Tibial artery (tissue), 4 donors: Measurements from ENCODE around the gene APBB2.

Experiments used
- DNase-seq, 2 donors: peaks; one replicate each; pipeline ENCODE4 v3.0.0-alpha.2; 2019
- H3K27ac ChIP-seq, 2 donors: fragments of 200-600 bp; sonication (generic) in 1 of 2; 1 replicate in 1 of 2; 2 replicates in 1 of 2; pipeline ENCODE4 v1.5.1; 2018 to 2019; ENCODE audit warnings: mild to moderate bottlenecking in 1 of 2
- H3K27me3 ChIP-seq, 2 donors: fragments of 200-600 bp; sonication (generic) in 1 of 2; one replicate each; pipeline versions ENCODE4 v1.5.1 to v1.6.0; 2016 to 2019
- H3K36me3 ChIP-seq, 3 donors: fragments of 200-600 bp; sonication (generic) in 2 of 3; one replicate each; pipeline ENCODE4 v1.5.1; 2016 to 2019; ENCODE audit warnings: mild to moderate bottlenecking in 2 of 3
- H3K4me1 ChIP-seq, 4 donors: fragments of 200-600 bp; sonication (generic) in 2 of 4; 1 replicate in 3 of 4; 2 replicates in 1 of 4; pipeline ENCODE4 v1.5.1; 2016 to 2019
- H3K4me3 ChIP-seq, 2 donors: fragments of 200-600 bp; sonication (generic) in 1 of 2; 1 replicate in 1 of 2; 2 replicates in 1 of 2; pipeline ENCODE4 v1.5.1; 2018 to 2019; ENCODE audit warnings: mild to moderate bottlenecking in 2 of 2
- H3K9me3 ChIP-seq, 3 donors: fragments of 200-600 bp; sonication (generic) in 1 of 3; one replicate each; pipeline ENCODE4 v1.5.1; 2016 to 2019
- intact Hi-C: fragments of 100-400 bp; cut with DNase I; formaldehyde crosslinking; loops from one replicate; pipeline ENCODE4 v1.15.0; 2023; ENCODE audit warnings: low total_unique reads
- TF ChIP-seq, protein P1 (sequence below), 2 experiments: fragments of 200-600 bp in 1 of 2; fragments of 450-650 bp in 1 of 2; IDR thresholded peaks; one replicate each; pipeline ENCODE4 v1.5.1; 2017 to 2019; ENCODE audit warnings: antibody characterized with exemption in 2 of 2, mild to moderate bottlenecking in 1 of 2, moderate library complexity in 1 of 2

Gene APBB2

DNA sequence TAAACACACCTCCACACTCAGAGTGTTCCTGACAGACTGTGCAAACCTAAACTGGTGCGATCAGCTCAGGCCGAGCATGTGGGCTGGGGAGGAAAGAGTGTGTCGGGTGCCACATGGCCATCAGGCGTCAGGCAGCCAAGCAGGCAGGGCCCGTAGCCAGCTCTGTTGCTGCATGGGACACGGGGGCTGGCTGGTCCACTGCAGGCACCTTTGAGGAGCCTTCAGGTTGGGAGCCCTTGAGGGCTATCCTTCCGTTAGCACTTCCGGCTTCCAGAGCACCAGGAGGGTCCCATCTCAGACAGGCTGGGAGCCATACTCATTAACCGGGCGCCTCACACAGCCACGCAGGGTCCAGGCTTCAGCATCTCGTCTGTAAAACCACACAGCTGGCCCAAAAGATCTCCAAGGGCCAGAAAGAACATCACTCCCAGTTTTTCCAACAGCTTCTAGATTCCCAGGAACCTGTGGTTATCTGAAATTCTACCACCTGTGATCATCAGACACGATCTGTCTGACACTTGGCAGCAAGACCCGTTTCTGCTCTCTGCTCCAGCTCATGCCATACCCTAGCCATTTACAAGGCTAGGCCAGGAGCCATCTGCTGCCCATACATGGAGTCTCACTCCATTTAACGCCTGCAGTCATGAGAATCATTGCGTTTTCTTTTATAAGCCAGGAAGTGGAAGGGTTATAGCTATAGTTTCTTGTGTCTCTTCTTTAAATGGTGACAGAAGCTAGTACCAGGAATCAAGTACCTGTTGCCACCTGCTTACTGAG lies 377.1 kb downstream of the APBB2 start:
- Histone ChIP-seq H3K4me1 (peaks cover 0 to 25% (median 8%) of the 10 kb centered on the region in 4 donors), H3K27ac (peak overlapping the region; percentile 52 to 57), H3K9me3 (no peaks in the 10 kb centered on the region), H3K27me3 (no peaks in the 10 kb centered on the region), H3K4me3 (no peak overlapping the region), H3K36me3 (peaks cover 6 to 42% (median 24%) of the 10 kb centered on the region in 3 donors)
- TF ChIP-seq, protein P1, sequence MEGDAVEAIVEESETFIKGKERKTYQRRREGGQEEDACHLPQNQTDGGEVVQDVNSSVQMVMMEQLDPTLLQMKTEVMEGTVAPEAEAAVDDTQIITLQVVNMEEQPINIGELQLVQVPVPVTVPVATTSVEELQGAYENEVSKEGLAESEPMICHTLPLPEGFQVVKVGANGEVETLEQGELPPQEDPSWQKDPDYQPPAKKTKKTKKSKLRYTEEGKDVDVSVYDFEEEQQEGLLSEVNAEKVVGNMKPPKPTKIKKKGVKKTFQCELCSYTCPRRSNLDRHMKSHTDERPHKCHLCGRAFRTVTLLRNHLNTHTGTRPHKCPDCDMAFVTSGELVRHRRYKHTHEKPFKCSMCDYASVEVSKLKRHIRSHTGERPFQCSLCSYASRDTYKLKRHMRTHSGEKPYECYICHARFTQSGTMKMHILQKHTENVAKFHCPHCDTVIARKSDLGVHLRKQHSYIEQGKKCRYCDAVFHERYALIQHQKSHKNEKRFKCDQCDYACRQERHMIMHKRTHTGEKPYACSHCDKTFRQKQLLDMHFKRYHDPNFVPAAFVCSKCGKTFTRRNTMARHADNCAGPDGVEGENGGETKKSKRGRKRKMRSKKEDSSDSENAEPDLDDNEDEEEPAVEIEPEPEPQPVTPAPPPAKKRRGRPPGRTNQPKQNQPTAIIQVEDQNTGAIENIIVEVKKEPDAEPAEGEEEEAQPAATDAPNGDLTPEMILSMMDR (IDR thresholded peaks at IDR 0.05), result no peak
- peak in 1 of 2 donors; percentile 78 for DNase-seq
- intact Hi-C loops, result no loop called here

DNA sequence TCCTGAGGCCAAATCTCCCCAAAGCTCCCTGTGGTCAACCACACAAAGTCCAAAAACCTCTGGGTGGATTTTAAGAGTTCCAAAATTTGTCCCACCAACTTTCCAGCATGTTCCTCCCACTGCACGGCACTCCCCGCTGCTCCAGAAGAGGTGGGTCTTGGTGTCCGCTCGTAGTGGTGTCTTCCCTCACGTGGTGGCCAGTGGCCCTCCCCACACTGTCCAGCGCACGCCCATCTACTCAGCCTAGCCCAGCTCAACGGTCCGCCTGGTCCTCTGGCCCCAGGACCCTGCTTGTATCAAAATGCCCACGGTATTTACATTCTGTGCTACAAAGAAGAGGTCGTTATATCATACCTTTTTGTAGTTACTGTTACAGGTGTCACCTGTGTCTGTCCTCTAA lies 381.1 kb downstream of the APBB2 start:
- Histone ChIP-seq H3K27ac (no peak overlapping the region), H3K9me3 (no peaks in the 10 kb centered on the region), H3K36me3 (peaks cover 26 to 77% (median 45%) of the 10 kb centered on the region in 3 donors), H3K4me3 (no peak overlapping the region), H3K27me3 (no peaks in the 10 kb centered on the region), H3K4me1 (peaks cover 0 to 15% (median 4%) of the 10 kb centered on the region in 4 donors)
- DNase-seq, result peak in 1 of 2 donors; percentile 40
- TF ChIP-seq, protein P1 (IDR thresholded peaks at IDR 0.05), result no peak
- intact Hi-C loops, result no loop called here

DNA sequence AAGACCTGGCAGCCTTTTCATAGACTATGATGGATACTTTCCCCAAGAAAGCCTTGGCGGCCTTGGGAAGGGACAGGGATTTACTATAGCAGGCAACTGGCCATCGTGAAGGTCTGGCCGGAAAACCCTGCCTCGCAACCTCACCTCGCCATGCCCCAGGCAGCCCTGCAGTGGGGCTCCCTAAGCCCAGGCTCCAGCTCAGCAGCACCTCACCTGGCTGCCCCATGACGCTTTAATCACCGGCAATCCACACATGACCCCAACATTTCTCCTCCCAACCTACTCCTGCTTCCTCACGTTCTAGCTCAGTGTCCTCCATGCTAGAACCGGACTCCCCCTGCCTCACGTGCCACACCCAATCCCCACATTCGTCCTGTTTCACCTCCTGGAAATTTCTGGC lies 382.2 kb downstream of the APBB2 start:
- H3K9me3 ChIP-seq, result no peaks in the 10 kb centered on the region
- no peaks in the 10 kb centered on the region for H3K27me3 ChIP-seq
- H3K4me3 ChIP-seq, result no peak overlapping the region
- TF ChIP-seq, protein P1 (IDR thresholded peaks at IDR 0.05), result no peak
- H3K4me1 ChIP-seq, result peaks cover 0 to 7% (median under 1%) of the 10 kb centered on the region in 4 donors
- intact Hi-C loops, result no loop called here
- peak in 1 of 2 donors; percentile 25 for DNase-seq
- H3K27ac ChIP-seq, result no peak overlapping the region
- peaks cover 35 to 88% (median 55%) of the 10 kb centered on the region in 3 donors for H3K36me3 ChIP-seq

DNA sequence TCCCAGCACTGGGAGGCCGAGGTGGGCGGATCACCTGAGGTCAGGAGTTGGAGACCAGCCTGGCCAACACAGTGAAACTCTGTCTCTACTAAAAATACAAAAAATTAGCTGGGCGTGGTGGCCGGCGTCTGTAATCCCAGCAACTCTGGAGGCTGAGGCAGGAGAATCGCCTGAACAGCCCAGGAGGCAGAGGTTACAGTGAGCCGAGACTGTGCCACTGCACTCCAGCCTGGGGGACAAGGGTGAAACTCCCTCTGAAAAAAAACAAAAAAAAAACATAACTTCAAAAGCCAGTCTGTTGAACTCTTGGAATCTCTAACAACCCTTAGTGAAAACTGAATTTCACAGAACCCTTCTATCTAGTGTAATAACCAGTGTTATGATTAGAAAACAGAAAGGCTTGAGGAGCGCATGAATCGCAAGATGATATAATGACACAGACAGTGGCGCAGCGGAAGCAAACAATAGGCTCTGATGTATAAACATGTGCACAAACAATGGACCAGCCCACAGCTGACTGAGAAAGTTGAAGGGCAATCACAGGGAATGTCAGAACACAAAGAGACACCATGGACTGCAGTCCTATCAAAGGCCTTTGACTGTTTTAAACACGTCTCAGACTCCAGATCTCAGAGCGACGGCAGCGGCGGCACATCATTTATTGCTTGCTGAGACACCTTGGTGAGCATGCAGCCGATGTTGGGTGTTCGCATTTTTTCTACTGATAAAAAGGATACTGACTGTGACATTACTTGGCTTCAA lies 383.0 kb downstream of the APBB2 start:
- Histone ChIP-seq H3K4me1 (no peaks in the 10 kb centered on the region), H3K9me3 (no peaks in the 10 kb centered on the region), H3K27ac (no peak overlapping the region), H3K27me3 (no peaks in the 10 kb centered on the region), H3K4me3 (no peak overlapping the region), H3K36me3 (peaks cover 43 to 90% (median 63%) of the 10 kb centered on the region in 3 donors)
- DNase-seq, result peak in 1 of 2 donors; percentile 29
- TF ChIP-seq, protein P1 (IDR thresholded peaks at IDR 0.05), result no peak
- intact Hi-C loops, result no loop called here

DNA sequence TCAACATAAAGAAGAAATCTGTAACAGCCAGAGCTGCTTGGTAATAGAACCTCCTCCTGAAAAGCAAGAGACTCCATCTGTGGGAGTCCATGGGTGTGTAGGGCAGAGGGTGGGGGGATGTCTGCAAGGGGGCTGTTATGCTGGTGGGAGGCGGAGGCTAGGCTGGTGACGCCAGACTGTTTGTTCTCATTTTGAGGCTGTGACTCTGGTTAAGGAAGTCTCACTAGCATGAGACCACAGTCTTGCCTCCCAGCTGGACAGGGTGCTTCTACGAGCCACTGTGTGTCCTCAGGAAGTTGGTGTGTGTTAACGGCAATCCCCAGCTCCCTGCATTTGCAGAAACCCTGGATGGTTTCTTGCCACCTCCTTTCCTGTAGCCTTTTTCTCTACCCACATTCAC lies 384.8 kb downstream of the APBB2 start:
- Histone ChIP-seq H3K4me1 (no peaks in the 10 kb centered on the region), H3K27ac (no peak overlapping the region), H3K9me3 (no peaks in the 10 kb centered on the region), H3K27me3 (no peaks in the 10 kb centered on the region), H3K4me3 (no peak overlapping the region), H3K36me3 (peaks cover 59 to 91% (median 64%) of the 10 kb centered on the region in 3 donors)
- intact Hi-C loops, result no loop called here
- TF ChIP-seq, protein P1 (IDR thresholded peaks at IDR 0.05), result no peak
- DNase-seq, result peak in 1 of 2 donors; percentile 59
